SU-DHL-6 (cell line): ENCODE measurements around the gene ANXA9.

Experiments
- H2AFZ ChIP-seq: fragments of 200-600 bp; sonication (generic); 2 replicates; pipeline ENCODE4 v1.6.1; 2014; ENCODE audit warnings: low read depth, mild to moderate bottlenecking, moderate library complexity, mixed read lengths, antibody characterized with exemption, low read length; ENCODE audit not compliant: severe bottlenecking
- H3F3A ChIP-seq: fragments of 200-600 bp; shearing (Covaris generic); 2 replicates; pipeline ENCODE4 v1.6.0; 2016; ENCODE audit warnings: antibody characterized with exemption, mild to moderate bottlenecking; ENCODE audit not compliant: insufficient read depth
- H3K27ac ChIP-seq: fragments of 200-600 bp; sonication (generic); 2 replicates; pipeline ENCODE4 v1.5.1; 2016; ENCODE audit warnings: low read depth, mild to moderate bottlenecking, low read length, moderate library complexity, mixed read lengths
- H3K27me3 ChIP-seq: fragments of 200-600 bp; sonication (generic), shearing (Covaris generic); 2 replicates; pipeline ENCODE4 v1.6.0; 2014; ENCODE audit warnings: mild to moderate bottlenecking, low read length
- H3K36me3 ChIP-seq: fragments of 200-600 bp; sonication (generic); 2 replicates; pipeline ENCODE4 v1.6.1; 2014; ENCODE audit warnings: mild to moderate bottlenecking, low read length, mixed read lengths
- H3K4me2 ChIP-seq: fragments of 300-600, 200-600 bp; shearing (Covaris generic), sonication (generic); 2 replicates; pipeline ENCODE4 v1.6.0; 2014; ENCODE audit warnings: low read length, low read depth, mild to moderate bottlenecking; ENCODE audit not compliant: poor library complexity, severe bottlenecking
- H3K4me3 ChIP-seq: fragments of 200-600 bp; sonication (generic); 2 replicates; pipeline ENCODE4 v1.5.1; 2014; ENCODE audit warnings: antibody characterized with exemption, low read length, mild to moderate bottlenecking, mixed read lengths; ENCODE audit not compliant: insufficient read depth, poor library complexity, severe bottlenecking
- H3K79me2 ChIP-seq: fragments of 200-600 bp; sonication (generic); 2 replicates; pipeline ENCODE4 v1.6.1; 2014; ENCODE audit warnings: mild to moderate bottlenecking, low read length, moderate library complexity; ENCODE audit not compliant: insufficient read depth
- H3K9ac ChIP-seq: fragments of 200-600 bp; sonication (generic); 2 replicates; pipeline ENCODE4 v1.7.0; 2014; ENCODE audit warnings: mild to moderate bottlenecking, low read length
- H3K9me2 ChIP-seq: fragments of 200-600 bp; sonication (generic); replicated peaks from 2 replicates; pipeline ENCODE4 v1.6.1; 2014; ENCODE audit warnings: low read length; ENCODE audit not compliant: insufficient read depth
- H3K9me3 ChIP-seq: fragments of 200-600 bp; sonication (generic); 2 replicates; pipeline ENCODE4 v1.6.1; 2014; ENCODE audit warnings: low read length, mixed read lengths; ENCODE audit not compliant: insufficient read depth
- H4K20me1 ChIP-seq: fragments of 200-600 bp; sonication (generic); 2 replicates; pipeline ENCODE4 v1.6.1; 2014; ENCODE audit warnings: low read depth, mild to moderate bottlenecking, antibody characterized with exemption, low read length, moderate library complexity, mixed read lengths
- EZH2phosphoT487 ChIP-seq: fragments of 200-600 bp; sonication (generic), shearing (Covaris generic); conservative IDR thresholded peaks from 2 replicates; pipeline ENCODE4 v1.6.1; 2018; ENCODE audit warnings: mild to moderate bottlenecking, antibody characterized with exemption, low read length, moderate library complexity, mixed read lengths
- TF ChIP-seq, protein P1 (sequence below): fragments of 200-600 bp; sonication (generic); IDR thresholded peaks from one replicate; pipeline ENCODE4 v1.5.1; 2017; ENCODE audit warnings: antibody characterized with exemption, mild to moderate bottlenecking, low read length, moderate library complexity; ENCODE audit not compliant: insufficient read depth, poor library complexity, severe bottlenecking

Gene ANXA9

DNA sequence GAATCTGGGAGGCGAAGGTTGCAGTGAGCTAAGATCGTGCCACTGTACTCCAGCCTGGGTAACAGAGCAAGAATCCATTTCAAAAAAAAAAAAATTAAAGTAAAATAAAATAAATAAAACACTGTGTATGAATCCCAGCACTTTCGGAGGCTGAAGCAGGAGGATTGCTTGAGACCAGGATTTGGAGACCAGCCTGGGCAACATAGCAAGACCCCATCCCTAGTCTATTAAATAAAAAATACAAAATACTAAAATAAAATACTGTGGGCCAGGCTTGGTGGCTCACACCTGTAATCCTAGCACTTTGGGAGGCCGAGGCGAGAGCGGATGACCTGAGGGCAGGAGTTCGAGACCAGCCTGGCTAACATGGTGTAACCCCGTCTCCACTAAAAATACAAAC, 50.1 kb downstream of the ANXA9 start:
- Histone ChIP-seq H4K20me1 (no peaks in the 10 kb centered on the region), H3K9me3 (no peaks in the 10 kb centered on the region), H3K36me3 (no peaks in the 10 kb centered on the region), H3K27ac (no peak overlapping the region), H3K9ac (no peak overlapping the region), H3K27me3 (no peaks in the 10 kb centered on the region), H3F3A (no peaks in the 10 kb centered on the region), H3K9me2 (no peaks in the 10 kb centered on the region), H3K79me2 (no peaks in the 10 kb centered on the region), H3K4me2 (no peak overlapping the region), H2AFZ (no peak overlapping the region), H3K4me3 (no peak overlapping the region)
- no peak for TF ChIP-seq EZH2phosphoT487
- TF ChIP-seq, protein P1, sequence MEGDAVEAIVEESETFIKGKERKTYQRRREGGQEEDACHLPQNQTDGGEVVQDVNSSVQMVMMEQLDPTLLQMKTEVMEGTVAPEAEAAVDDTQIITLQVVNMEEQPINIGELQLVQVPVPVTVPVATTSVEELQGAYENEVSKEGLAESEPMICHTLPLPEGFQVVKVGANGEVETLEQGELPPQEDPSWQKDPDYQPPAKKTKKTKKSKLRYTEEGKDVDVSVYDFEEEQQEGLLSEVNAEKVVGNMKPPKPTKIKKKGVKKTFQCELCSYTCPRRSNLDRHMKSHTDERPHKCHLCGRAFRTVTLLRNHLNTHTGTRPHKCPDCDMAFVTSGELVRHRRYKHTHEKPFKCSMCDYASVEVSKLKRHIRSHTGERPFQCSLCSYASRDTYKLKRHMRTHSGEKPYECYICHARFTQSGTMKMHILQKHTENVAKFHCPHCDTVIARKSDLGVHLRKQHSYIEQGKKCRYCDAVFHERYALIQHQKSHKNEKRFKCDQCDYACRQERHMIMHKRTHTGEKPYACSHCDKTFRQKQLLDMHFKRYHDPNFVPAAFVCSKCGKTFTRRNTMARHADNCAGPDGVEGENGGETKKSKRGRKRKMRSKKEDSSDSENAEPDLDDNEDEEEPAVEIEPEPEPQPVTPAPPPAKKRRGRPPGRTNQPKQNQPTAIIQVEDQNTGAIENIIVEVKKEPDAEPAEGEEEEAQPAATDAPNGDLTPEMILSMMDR: no peak

DNA sequence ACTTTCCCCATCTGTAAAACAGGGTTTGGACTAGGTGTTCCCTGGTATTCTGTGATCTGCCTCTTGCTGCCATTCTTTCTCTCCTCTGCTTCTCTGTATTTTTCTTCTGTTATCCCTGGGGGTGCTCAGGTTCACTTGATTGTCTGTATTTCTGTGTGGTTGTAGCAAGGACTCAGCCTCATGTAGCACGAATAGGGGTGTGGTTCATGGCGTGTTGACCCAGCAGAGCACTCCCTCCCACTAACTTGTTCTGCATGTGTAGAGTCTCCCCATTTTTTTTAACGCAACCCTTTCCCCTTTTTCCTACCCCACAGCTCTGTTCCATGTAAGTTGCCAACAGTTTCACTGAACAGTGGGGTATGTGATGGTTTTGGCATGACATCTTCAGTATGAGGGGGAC, 53.1 kb downstream of the ANXA9 start:
- no peaks in the 10 kb centered on the region for H3K27me3 ChIP-seq
- H2AFZ ChIP-seq: no peak overlapping the region
- H3K9ac ChIP-seq: no peak overlapping the region
- H3K79me2 ChIP-seq: no peaks in the 10 kb centered on the region
- H3K27ac ChIP-seq: no peak overlapping the region
- H3K4me2 ChIP-seq: no peak overlapping the region
- H3F3A ChIP-seq: no peaks in the 10 kb centered on the region
- no peaks in the 10 kb centered on the region for H3K36me3 ChIP-seq
- H3K9me3 ChIP-seq: no peaks in the 10 kb centered on the region
- TF ChIP-seq, protein P1: no peak
- TF ChIP-seq EZH2phosphoT487: no peak
- no peak overlapping the region for H3K4me3 ChIP-seq
- no peaks in the 10 kb centered on the region for H3K9me2 ChIP-seq
- H4K20me1 ChIP-seq: no peaks in the 10 kb centered on the region

DNA sequence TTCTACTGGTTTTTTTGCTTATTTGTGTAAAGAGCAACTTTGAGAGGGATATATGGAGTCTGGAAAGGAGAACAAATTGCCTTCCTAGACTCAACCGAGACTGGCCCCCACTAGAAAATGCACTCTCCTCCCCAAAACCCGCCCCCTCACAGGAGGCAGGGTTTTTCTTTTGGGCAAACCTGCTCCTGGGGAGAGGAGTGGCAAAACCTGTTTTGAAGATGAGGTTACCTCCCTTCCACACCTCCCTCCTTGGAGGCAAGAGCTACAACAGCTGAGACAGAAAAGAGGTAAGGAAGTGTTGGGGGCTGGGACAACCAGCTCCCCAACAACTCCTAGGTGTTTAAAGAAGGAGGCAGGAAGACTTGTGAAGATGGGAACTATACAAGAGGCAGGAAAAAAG, 54.3 kb downstream of the ANXA9 start, which contains the start of gene BNIPL:
Gene BNIPL (plus strand): TSS at position 231 of the 400 bp plus-strand sequence. CDS start 140 bp downstream, at position 371.
- no peaks in the 10 kb centered on the region for H3K36me3 ChIP-seq
- H3K9ac ChIP-seq: no peak within 1 kb of the TSS
- H3F3A ChIP-seq: no peaks in the 10 kb centered on the region
- no peaks in the 10 kb centered on the region for H3K27me3 ChIP-seq
- H3K9me2 ChIP-seq: no peaks in the 10 kb centered on the region
- no peak within 1 kb of the TSS for H3K27ac ChIP-seq
- H3K4me2 ChIP-seq: no peak within 1 kb of the TSS
- no peak for TF ChIP-seq EZH2phosphoT487
- TF ChIP-seq, protein P1: no peak
- no peak within 1 kb of the TSS for H2AFZ ChIP-seq
- no peaks in the 10 kb centered on the region for H3K9me3 ChIP-seq
- H4K20me1 ChIP-seq: no peaks in the 10 kb centered on the region
- no peaks in the 10 kb centered on the region for H3K79me2 ChIP-seq
- H3K4me3 ChIP-seq: no peak within 1 kb of the TSS

DNA sequence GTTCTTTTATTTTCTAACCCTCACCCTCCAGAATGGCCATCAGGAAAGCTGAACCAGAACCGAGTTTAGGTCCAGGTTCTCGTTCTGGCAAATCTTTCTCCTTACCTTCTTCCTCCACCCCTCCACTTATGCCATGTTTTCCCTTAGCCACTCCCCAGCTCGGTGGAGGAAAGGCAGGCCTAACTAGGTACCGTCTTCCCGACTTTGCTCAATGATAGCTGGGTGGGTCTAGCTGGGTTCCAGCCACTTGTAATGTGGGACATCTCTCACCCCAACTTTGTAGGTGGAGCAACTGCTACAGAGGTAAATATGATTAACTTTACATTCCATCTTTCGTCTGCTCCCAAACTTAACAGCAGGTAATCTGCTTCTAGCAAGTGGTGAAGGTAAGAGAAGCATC, 54.9 kb downstream of the ANXA9 start:
- no peak overlapping the region for H3K27ac ChIP-seq
- H3K27me3 ChIP-seq: no peaks in the 10 kb centered on the region
- no peak overlapping the region for H3K9ac ChIP-seq
- no peaks in the 10 kb centered on the region for H3K9me3 ChIP-seq
- H4K20me1 ChIP-seq: no peaks in the 10 kb centered on the region
- no peak overlapping the region for H3K4me3 ChIP-seq
- H3K9me2 ChIP-seq: no peaks in the 10 kb centered on the region
- H3F3A ChIP-seq: no peaks in the 10 kb centered on the region
- no peaks in the 10 kb centered on the region for H3K36me3 ChIP-seq
- H3K4me2 ChIP-seq: no peak overlapping the region
- TF ChIP-seq EZH2phosphoT487: no peak
- TF ChIP-seq, protein P1: no peak
- no peaks in the 10 kb centered on the region for H3K79me2 ChIP-seq
- no peak overlapping the region for H2AFZ ChIP-seq
